Measurements from ENCODE around the gene CTSK.

GRCh38 chr1:150799089-150799488 is 9.0 kb downstream of the CTSK start:
- TF ChIP-seq CTCF (conservative IDR thresholded peaks at IDR 0.05; ENCODE audit: low read depth, low read length) (no peak), MAZ (IDR thresholded peaks at IDR 0.05; ENCODE audit: borderline replicate concordance, low read depth, low read length) (no peak), MAFK (IDR thresholded peaks at IDR 0.05; ENCODE audit: low read depth, low read length) (no peak), BHLHE40 (IDR thresholded peaks at IDR 0.05; ENCODE audit: low read depth, low read length) (no peak), POLR2A (IDR thresholded peaks at IDR 0.05; ENCODE audit: low read depth, low read length) (no peak), CEBPB (IDR thresholded peaks at IDR 0.05; ENCODE audit: low read depth, low read length) (no peak), FOS (IDR thresholded peaks at IDR 0.05; ENCODE audit: low read depth, low read length) (no peak), USF2 (IDR thresholded peaks at IDR 0.05; ENCODE audit: low read depth, low read length) (no peak), ELK1 (IDR thresholded peaks at IDR 0.05; ENCODE audit: borderline replicate concordance, low read depth, low read length) (no peak), MXI1 (IDR thresholded peaks at IDR 0.05; ENCODE audit: borderline replicate concordance, low read depth, low read length) (no peak), SMC3 (IDR thresholded peaks at IDR 0.05; ENCODE audit: low read depth, low read length) (no peak), RCOR1 (IDR thresholded peaks at IDR 0.05; ENCODE audit: insufficient replicate concordance, low read length) (no peak), RFX5 (IDR thresholded peaks at IDR 0.05; ENCODE audit: low read depth, low read length) (no peak), CHD1 (IDR thresholded peaks at IDR 0.05; ENCODE audit: low read depth, low read length) (no peak)

All from IMR-90 (cell line).